Muscle layer of colon (tissue), 2 donors: ENCODE results near the gene PIMREG.

Experiments
- H3K27ac ChIP-seq: one replicate; pipeline ENCODE4 v1.7.0; 2013; ENCODE audit warnings: low read depth, mild to moderate bottlenecking, low read length, moderate library complexity
- H3K27me3 ChIP-seq, 2 donors: one replicate each; pipeline ENCODE4 v1.7.0; 2013; ENCODE audit warnings: low read length in 2 of 2, mild to moderate bottlenecking in 2 of 2; ENCODE audit not compliant: insufficient read depth in 2 of 2, control insufficient read depth in 1 of 2
- H3K36me3 ChIP-seq: one replicate; pipeline ENCODE4 v1.7.0; 2013; ENCODE audit warnings: mild to moderate bottlenecking, low read length; ENCODE audit not compliant: insufficient read depth
- H3K4me1 ChIP-seq: one replicate; pipeline ENCODE4 v1.7.0; 2013; ENCODE audit warnings: mild to moderate bottlenecking, low read length; ENCODE audit not compliant: insufficient read depth
- H3K4me3 ChIP-seq, 2 donors: one replicate each; pipeline ENCODE4 v1.7.0; 2013; ENCODE audit warnings: low read length in 2 of 2, low read depth in 1 of 2, mild to moderate bottlenecking in 1 of 2, moderate library complexity in 1 of 2
- H3K9ac ChIP-seq: one replicate; pipeline ENCODE4 v1.7.0; 2013; ENCODE audit warnings: low read length
- H3K9me3 ChIP-seq: one replicate; pipeline ENCODE4 v1.7.0; 2013; ENCODE audit warnings: mild to moderate bottlenecking, low read length
- donor health status: abdominal sarcoma.
- donor health status: Adenocarcinoma of cecum.

PIMREG gene

DNA sequence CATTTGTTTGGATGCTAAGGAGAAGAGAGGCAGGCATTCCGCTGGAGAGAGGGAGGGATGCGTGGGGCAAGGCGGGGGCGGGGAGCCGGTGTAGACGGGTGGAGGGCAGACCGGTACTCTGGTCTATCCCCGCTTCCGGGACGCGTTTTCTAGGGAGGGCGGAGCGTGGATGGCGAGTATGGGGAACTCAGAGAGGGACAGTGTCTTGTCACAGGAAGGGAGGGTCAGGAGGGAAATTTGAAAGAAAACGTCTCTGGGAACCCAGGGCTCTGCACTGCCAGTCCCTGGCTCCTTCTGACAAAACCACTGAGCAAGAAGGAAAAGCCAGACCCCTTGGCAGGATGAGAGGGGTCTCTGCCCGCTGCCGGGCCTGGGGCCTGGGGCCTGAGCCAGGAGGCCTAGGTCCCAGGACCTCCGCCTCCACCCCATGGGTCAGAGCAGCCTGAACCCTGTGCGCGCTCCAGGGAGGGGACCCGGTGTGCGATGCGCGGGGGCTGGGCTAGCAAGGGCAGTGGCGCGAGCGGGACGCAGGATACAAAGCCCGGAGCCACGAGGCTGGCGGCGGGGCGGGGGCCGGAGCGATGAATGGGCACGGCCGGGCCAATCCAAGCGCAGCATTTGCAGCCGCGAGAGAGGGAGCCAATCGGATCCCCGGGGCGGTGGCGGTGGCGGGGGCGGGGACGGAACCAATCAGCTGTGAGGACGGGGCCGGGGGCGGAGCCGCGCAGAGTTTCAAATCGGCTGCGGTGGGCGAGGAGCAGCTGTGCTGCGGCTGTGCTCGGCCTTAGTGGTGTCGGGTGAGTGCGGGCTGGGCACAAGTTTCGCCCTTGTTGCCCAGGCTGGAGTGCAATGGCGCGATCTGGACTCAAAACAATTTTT, at the start of gene PIMREG:
Gene PIMREG (plus strand): TSS at position 764 of the 879 bp plus-strand sequence. CDS start 656 bp downstream, outside the sequence.
- Histone ChIP-seq H3K4me3 (peak within 1 kb of the TSS; percentile 56 to 73), H3K27me3 (no peaks in the 10 kb centered on the region), H3K36me3 (no peaks in the 10 kb centered on the region)

GRCh38 chr17:6398955-6399354, 45.3 kb upstream of the PIMREG start:
- H3K27me3 ChIP-seq: peaks cover 0 to 9% of the 10 kb centered on the region in 2 donors
- H3K36me3 ChIP-seq: no peaks in the 10 kb centered on the region
- no peak overlapping the region for H3K9ac ChIP-seq
- H3K4me3 ChIP-seq: no peak overlapping the region
- H3K4me1 ChIP-seq: no peaks in the 10 kb centered on the region
- no peak overlapping the region for H3K27ac ChIP-seq
- no peaks in the 10 kb centered on the region for H3K9me3 ChIP-seq

More for the DNA sequence above, at the start of gene PIMREG:
- Histone ChIP-seq H3K27ac (no peak within 1 kb of the TSS), H3K9me3 (no peaks in the 10 kb centered on the region), H3K4me1 (peaks cover 13% of the 10 kb centered on the region), H3K9ac (no peak within 1 kb of the TSS)

GRCh38 chr17:6402258-6402657, 42.0 kb upstream of the PIMREG start:
- no peak overlapping the region for H3K4me3 ChIP-seq
- no peak overlapping the region for H3K9ac ChIP-seq
- H3K36me3 ChIP-seq: no peaks in the 10 kb centered on the region
- no peaks in the 10 kb centered on the region for H3K27me3 ChIP-seq
- H3K27ac ChIP-seq: no peak overlapping the region
- H3K9me3 ChIP-seq: no peaks in the 10 kb centered on the region
- H3K4me1 ChIP-seq: no peaks in the 10 kb centered on the region

- Histone ChIP-seq H3K9me3 (no peaks in the 10 kb centered on the region), H3K9ac (no peak overlapping the region), H3K4me3 (no peak overlapping the region), H3K27ac (no peak overlapping the region), H3K4me1 (no peaks in the 10 kb centered on the region), H3K36me3 (no peaks in the 10 kb centered on the region), H3K27me3 (no peaks in the 10 kb centered on the region)
Observed at GRCh38 chr17:6408276-6408675, 36.0 kb upstream of the PIMREG start.

GRCh38 chr17:6408735-6409134, 35.5 kb upstream of the PIMREG start:
- H3K4me1 ChIP-seq: no peaks in the 10 kb centered on the region
- no peak overlapping the region for H3K4me3 ChIP-seq
- H3K9me3 ChIP-seq: no peaks in the 10 kb centered on the region
- H3K27me3 ChIP-seq: no peaks in the 10 kb centered on the region
- no peak overlapping the region for H3K27ac ChIP-seq
- no peak overlapping the region for H3K9ac ChIP-seq
- no peaks in the 10 kb centered on the region for H3K36me3 ChIP-seq

DNA sequence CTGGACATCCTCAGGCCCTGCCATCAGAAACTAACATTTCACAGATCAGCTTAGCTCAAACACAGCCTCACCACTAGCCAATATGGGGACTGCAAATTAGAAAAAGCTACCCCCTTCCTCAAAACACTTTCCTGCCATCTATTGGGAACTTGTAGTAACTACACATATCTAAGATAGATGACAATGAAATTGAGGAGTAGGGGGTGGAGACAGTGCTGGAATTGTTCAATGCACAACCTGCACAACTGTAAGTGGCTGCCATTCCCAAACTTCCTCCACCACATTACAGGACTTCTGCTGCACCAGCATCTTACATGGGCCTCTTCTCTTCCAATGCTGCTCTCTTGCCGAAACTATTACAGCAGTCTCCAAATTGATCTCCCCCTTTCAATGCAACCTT, 31.2 kb upstream of the PIMREG start:
- H3K27me3 ChIP-seq: no peaks in the 10 kb centered on the region
- H3K27ac ChIP-seq: no peak overlapping the region
- H3K9ac ChIP-seq: no peak overlapping the region
- H3K4me1 ChIP-seq: no peaks in the 10 kb centered on the region
- no peaks in the 10 kb centered on the region for H3K9me3 ChIP-seq
- no peak overlapping the region for H3K4me3 ChIP-seq
- no peaks in the 10 kb centered on the region for H3K36me3 ChIP-seq

DNA sequence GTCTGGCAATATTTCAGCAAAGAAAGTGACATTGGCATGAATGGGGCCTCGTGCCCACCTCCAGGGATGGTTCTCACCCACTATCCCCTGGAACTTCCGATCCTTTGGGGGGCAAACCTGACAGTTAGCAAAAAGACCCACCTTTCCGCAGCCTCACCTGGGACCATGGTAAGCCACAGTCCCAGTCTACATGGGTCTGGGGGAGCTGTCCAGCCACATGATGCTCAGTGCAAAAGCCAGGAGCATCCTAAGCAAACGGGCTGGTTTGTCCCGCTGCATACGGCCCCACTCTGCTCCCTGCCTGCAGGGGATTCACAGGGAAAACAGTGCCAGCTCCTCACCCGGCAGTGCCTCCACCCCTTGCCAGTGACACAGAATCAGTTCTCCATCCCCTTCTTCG, 28.6 kb upstream of the PIMREG start:
- Histone ChIP-seq H3K27me3 (peaks cover 0 to 5% of the 10 kb centered on the region in 2 donors), H3K36me3 (no peaks in the 10 kb centered on the region), H3K9me3 (no peaks in the 10 kb centered on the region)

DNA sequence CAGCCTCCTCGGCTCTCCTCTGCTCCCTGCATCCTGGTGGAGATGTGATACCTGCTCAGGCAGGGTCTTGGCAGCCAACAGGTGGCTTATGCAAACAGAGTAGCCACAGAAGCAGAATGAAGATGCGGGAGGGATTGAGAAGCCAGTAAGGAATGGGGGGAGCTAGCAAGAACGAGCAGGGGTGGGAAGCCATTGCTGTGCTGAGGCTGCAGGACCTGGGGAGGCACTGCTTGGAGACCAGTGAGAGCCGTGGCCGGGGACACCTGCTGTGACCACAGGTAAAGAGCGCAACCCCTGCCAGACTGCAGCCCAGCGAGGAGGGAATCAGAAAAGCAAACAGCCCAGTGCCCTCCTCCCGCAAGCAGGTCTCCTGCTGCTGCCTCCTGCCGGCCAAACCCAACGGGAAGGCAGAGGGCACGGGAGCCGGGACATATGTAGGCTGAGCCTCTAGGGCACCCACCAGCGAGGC, 24.0 kb upstream of the PIMREG start:
- Histone ChIP-seq H3K4me1 (no peaks in the 10 kb centered on the region), H3K36me3 (no peaks in the 10 kb centered on the region), H3K9me3 (no peaks in the 10 kb centered on the region), H3K4me3 (no peak overlapping the region), H3K9ac (no peak overlapping the region), H3K27ac (no peak overlapping the region), H3K27me3 (peaks cover 0 to 10% of the 10 kb centered on the region in 2 donors)

More for the DNA sequence above, 28.6 kb upstream of the PIMREG start:
- H3K27ac ChIP-seq: no peak overlapping the region
- H3K4me1 ChIP-seq: no peaks in the 10 kb centered on the region
- no peak overlapping the region for H3K9ac ChIP-seq
- H3K4me3 ChIP-seq: no peak overlapping the region

GRCh38 chr17:6421700-6422604, 22.3 kb upstream of the PIMREG start:
- H3K36me3 ChIP-seq: no peaks in the 10 kb centered on the region
- no peak overlapping the region for H3K27ac ChIP-seq
- no peaks in the 10 kb centered on the region for H3K9me3 ChIP-seq
- no peak overlapping the region for H3K4me3 ChIP-seq
- H3K4me1 ChIP-seq: no peaks in the 10 kb centered on the region
- H3K27me3 ChIP-seq: peaks cover 0 to 10% of the 10 kb centered on the region in 2 donors
- H3K9ac ChIP-seq: no peak overlapping the region

DNA sequence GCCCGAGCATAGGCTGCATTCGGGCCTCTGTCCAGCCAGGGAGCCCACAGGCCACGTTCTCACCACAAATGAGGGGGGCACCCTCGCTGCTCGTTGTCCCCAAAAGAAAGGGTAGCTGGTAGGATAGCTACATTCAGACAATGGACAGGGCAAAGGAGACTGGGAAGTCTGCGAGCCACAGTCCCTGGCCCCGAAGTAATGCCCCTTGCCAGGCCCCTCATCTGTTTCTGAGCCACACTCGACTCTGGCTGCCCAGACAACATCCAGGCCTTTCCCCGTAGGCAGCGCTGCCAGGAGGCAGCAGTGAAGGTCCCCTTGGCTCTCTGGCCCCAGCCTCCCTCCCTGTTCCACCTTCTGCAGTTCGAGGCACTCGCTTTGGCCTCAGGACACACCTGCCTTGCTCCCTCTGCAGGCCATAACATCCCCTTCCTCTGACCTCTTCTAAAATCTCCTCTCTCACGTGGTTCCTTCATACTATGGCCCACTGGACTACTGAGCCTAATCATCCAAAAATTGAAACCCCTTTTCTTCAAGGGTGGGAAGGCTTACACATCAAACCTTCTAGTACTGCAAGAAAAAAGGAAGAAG, 21.5 kb upstream of the PIMREG start:
- Histone ChIP-seq H3K9me3 (no peaks in the 10 kb centered on the region), H3K9ac (no peak overlapping the region), H3K36me3 (no peaks in the 10 kb centered on the region), H3K4me1 (no peaks in the 10 kb centered on the region), H3K27ac (no peak overlapping the region), H3K27me3 (peaks cover 0 to 10% of the 10 kb centered on the region in 2 donors), H3K4me3 (no peak overlapping the region)

- Histone ChIP-seq H3K27me3 (peaks cover 0 to 10% of the 10 kb centered on the region in 2 donors), H3K9ac (no peak overlapping the region), H3K9me3 (no peaks in the 10 kb centered on the region), H3K4me3 (no peak overlapping the region), H3K4me1 (no peaks in the 10 kb centered on the region), H3K36me3 (no peaks in the 10 kb centered on the region), H3K27ac (no peak overlapping the region)
Observed at GRCh38 chr17:6423931-6424330, 20.3 kb upstream of the PIMREG start.
